ENCODE measurements around the gene CAPG.
"Not testable (repeated sequence)": the region's sequence is repeated elsewhere in the genome, so short reads cannot be mapped to it uniquely, and the experiment has no call there.

CAPG gene

GRCh38 chr2:85420536-85421259 lies 10.5 kb upstream of the CAPG start:
- DNase-seq (ENCODE audit: low spot score) = peak; percentile 97

GRCh38 chr2:85419009-85419675 lies 9.0 kb upstream of the CAPG start:
- no peak for DNase-seq (ENCODE audit: low spot score)

DNA sequence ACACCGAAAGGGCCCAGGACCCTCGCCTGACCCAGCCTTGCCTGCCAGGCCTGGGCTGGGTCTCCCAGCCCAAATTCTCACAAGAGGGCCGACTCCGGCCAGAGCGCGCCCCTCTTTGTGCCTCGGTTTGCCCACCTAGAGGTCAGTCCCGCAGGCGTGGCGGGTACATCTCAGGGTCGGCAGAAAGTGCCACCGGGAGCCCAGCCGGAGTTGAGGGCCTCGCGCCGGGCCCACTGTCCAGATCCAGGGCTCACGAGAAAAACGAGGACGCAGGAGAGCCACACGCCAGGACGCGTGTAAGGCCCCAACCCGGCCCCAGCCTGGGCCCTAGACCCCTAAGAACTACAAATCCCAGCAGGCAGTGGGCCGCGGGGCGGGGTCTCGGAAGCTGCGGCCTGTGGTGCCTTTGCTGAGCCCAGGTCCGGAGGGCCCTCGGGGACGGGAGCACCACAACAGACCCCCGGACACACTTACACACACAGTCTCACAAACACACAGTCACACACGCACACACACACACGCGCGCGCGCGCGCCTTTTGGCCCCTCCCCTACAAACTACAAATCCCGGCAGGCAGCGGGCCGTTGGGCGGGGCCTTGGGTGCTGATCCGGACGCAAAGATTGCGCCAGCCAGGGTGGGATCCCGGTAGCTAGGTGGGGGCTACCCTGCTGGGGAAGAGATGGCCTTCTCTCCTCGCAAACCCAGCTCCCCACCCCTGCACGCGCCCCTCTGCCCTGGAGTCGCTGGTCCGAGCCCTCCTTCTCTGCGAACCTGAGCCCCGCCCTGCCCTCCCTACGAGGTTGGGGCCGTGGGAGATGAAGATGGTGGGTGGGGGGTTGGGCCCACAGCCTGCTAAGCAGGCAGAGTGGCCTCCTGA lies 8.2 kb upstream of the CAPG start, which contains the start of gene SH2D6:
Gene SH2D6, plus strand, starts transcription at position 583 of the 877 bp plus-strand sequence. CDS start 10,752 bp downstream, outside the sequence.
- DNase-seq (ENCODE audit: low spot score) = peak; percentile 89

DNA sequence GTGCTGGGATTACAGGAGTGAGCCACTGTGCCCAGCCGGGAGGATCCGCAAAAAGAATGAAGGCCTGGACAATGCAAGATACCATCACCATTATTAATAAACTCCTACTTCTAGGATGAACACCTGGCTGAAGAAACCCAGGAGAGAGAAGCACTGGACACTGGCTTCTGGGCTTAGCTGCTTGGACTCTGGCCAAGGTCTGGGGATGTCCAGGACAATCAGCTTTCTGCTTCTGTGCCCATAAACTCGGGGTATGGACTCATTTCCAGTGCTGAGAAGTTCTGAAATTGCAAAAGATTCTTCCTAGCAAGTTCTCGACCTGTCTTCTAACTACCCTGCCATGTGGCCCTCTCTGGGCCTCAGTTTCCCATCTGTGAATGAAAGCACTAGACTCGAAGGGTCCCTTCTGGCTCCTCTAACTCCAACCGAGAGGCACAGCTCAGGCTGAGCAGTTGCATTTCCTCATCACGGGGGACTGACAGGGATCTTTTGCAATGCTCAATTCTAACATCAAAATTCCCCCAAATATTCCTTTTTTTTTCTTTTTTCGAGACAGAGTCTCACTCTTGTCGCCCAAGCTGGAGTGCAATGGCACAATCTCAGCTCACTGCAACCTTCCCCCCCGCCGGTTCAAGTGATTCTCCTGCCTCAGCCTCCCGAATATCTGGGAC lies 5.9 kb upstream of the CAPG start:
- no peak for DNase-seq (ENCODE audit: low spot score)

DNA sequence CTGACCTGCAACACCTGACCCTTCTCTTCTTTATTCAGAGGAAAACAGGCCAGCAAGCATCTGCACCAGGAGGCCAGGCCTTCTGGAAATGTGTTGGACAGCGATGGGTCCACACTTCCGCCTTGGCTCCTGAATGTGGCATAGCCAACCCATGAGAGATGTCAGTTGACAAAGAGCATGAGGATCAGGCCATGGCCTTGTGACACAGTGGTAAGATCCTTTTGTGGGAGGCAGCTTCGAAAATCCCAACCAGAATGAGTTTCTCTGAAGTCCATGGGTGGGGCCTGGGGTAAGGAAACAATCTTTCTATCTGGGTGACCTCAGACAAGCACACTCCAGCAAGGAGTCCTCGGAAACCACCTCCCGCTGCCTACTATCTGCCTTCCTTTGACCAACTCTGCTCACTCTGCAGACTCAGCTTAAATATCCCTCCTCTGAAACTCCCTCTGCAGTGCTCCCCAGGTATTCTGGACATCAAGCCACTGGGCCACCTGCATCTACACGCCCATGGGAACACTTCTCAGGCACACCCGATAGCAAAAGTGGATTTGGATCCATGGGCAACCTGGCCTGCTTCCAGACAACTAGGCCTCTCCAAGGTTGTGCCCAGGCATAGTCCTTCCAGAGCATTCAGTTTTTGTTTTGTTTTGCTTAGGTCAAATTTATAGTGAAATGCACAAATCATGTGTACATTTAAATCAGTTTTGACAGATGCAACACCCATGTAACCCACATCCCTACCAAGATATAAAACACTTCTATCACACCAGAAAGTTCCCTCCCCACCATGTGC lies 4.8 kb upstream of the CAPG start:
- DNase-seq (ENCODE audit: low spot score) = no peak

DNA sequence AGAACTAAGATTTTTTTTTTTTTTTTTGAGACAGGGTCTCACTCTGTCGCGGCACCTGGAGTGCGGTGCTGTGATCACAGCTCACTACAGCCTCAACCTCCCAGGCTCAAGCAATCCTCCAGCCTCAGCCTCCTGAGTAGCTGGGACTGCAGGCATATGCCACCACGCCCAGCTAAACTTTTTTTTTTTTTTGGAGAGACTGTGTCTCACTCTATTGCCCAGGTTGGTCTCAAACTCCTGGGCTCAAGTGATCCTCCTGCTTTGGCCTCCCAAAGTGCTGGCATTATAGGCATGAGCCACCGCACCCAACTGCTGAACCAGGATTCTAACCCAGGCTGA lies 4.2 kb upstream of the CAPG start:
- DNase-seq (ENCODE audit: low spot score) = not testable (repeated sequence)

- DNase-seq (ENCODE audit: low spot score) = peak; percentile 72
Observed at GRCh38 chr2:85413592-85414420, 3.6 kb upstream of the CAPG start.

GRCh38 chr2:85411405-85411748 lies 1.2 kb upstream of the CAPG start:
- no peak for DNase-seq (ENCODE audit: low spot score)

DNA sequence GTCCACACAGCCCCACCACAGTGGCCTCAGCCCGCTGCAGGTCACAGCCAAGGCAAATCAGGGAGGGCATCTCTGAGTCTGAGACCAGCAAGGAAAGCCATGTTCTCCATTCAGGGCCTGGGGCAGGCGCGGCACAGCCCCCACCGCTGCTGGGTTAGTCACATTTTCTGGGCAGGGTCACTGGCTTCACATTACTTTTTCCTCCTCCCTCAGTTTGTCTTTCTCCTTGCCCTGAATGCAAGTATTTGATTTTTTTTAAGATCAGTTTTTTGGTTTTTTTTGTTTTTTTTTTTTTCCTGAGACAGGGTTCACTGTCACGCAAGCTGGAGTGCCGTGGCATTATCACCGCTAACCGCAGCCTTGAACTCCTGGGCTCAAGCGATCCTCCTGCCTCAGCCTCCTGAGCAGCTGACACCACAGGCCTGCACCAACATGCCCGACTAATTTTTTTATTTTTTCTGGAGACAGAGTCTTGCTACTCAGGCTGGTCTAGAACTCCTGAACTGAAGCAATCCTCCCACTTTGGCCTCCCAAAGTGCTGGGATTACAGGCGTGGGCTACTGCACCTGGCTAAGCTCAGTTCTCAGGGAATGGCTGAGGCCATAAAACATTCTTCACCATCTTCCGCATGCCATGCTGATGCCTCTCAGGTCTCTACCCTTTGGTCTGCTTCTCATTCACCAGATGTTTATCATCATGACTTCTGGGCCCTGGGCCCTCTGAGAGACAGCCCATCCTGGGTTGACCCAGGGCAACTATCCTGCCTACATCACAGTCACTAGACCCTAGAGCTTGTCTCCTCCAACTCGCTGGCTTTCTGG lies 628 bp upstream of the CAPG start:
- no peak for DNase-seq (ENCODE audit: low spot score)

DNA sequence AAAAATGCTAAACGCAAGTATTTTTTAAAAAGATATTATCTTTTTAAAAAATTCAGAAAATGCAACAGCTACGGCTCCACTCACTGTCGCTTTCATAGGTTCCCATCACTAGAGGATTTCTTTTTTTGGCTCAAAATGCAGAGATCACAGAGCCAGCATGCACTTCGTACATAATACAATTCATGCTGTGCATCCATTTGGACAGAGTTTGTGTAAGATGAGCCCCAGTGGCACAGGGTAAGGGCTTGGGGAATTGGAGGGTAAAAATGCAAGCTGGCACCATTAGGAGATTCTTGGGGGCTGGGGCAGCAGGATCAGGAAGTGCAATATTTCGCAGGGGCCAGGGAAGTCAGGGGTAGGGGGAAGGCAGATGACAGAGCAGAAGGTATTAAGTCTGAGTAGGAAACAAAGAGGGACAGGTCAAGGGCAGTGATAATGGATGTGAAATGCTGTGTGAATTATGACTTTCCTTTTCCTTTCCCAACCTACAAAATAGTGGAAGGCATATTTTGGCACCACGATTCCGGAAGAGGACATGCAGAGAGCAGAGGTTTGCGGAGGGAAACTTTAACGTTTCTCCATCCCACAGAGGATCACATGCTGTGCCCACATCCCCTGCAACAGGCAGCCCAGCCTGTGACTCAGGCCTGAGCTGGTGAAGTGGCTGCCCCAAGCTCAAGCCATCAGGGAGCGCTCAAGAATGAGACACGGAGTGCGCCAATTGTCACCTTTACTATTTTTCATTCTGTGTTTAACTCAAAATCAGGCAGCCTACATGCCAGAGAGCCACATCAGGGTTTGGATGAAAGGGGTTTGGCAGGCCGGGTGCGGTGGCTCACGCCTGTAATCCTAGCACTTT lies 4.7 kb downstream of the CAPG start:
- DNase-seq (ENCODE audit: low spot score) = no peak

DNA sequence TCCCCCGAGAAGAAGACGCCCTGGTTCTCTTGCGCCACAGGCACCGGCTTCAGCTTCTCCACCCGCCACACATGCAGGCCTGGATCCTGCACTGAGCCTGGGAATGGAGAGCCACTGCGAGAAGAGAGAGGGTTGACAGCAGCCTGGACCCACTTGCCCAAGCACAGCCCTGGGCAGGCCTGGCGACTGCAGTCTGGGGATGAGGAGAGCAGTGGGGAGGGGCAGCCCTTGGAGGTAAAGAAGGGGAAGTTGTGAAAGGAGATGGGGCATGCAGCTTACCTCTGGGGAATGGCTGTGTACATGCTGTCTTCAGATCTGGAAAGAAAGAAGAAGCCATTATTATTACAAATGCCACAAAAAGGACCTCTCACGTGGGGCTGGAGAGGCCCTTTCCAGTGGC lies 8.3 kb downstream of the CAPG start:
- no peak for DNase-seq (ENCODE audit: low spot score)

DNA sequence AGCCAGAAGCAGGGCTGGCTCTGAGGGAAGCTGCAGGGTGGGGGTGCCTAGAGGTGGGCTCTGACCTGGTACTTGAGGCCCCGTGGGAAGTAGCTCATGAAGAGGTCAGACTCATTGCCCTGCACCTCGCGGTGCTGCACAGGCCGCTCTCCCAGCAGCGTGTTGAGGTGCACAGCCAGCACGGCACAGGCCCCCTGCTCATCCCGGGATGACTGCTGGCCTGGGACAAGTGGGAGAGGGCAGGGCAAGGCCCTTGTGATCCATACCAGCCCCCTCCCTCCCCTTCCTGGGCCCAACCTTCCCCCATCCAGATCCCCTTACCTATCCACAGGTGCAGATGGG lies 8.7 kb downstream of the CAPG start:
- DNase-seq (ENCODE audit: low spot score) = no peak

DNA sequence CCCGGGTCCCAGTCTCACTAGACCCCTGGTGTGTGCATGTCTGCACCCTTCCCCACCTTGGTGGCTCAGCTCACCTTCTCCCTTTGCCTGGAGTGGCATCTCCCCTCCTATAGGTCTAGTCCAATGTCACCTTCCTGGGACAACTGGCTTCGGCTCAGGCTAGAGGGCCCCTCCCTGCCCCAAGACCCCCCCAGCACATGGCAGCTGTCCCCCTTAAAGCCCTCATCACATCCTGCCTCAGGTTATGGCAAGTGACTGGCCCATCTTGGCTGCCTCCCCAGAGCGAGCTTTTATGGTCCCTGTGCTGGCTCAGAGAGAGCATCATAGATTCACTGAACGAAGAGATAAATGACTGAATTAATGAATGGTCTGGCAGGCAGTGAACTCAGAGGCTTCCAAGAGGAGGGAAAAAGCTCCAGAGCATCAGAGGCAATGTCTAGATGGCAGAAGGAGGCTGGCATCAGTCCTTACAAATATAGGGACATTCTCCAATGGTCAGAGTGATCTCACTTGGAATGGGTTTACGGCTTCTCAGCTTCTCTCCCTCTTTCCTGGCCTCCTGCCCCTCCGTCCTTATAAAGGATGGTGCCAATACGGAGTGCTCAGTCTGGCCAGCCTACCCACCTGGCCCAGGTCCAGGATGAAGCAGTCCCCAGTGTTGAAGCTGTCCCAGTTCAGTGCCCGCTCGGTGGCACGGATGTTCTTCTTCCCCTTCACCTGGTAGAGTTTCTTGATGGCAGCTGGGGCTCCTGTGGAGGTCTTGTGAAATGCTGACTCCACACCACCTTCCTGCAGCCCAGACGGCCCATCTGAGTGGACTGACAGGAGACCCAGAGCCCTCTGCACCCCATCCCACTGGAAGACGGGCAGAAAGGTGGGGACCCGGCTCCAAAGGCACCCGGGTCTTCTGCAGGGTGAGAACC lies 9.4 kb downstream of the CAPG start:
- no peak for DNase-seq (ENCODE audit: low spot score)

- no peak for DNase-seq (ENCODE audit: low spot score)
Observed at GRCh38 chr2:85400023-85400422, 10.1 kb downstream of the CAPG start.

DNA sequence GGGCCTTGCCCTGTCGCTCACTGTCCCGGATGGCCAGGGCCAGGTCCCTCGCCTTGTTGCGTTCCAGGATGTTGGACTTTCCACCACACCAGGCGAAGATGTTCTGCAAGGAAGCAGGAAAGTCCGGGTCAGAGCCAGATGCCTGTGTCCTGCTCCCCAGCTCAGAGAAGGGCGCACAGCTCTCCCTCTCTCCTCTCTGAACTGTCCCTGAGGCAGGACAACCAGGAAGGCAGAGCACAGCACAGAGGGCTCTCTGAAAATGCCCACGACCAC lies 11.0 kb downstream of the CAPG start:
- DNase-seq (ENCODE audit: low spot score) = no peak

GRCh38 chr2:85398426-85399182 lies 11.6 kb downstream of the CAPG start:
- no peak for DNase-seq (ENCODE audit: low spot score)

GRCh38 chr2:85397925-85398331 lies 12.2 kb downstream of the CAPG start:
- DNase-seq (ENCODE audit: low spot score) = no peak
